T follicular helper cell (primary cell): ENCODE measurements around the gene GAS7.

ENCODE experiments used
- DNase-seq: peaks from one replicate; pipeline ENCODE4 v3.0.0-alpha.2; 2020; ENCODE audit warnings: low read depth

The GAS7 gene

DNA sequence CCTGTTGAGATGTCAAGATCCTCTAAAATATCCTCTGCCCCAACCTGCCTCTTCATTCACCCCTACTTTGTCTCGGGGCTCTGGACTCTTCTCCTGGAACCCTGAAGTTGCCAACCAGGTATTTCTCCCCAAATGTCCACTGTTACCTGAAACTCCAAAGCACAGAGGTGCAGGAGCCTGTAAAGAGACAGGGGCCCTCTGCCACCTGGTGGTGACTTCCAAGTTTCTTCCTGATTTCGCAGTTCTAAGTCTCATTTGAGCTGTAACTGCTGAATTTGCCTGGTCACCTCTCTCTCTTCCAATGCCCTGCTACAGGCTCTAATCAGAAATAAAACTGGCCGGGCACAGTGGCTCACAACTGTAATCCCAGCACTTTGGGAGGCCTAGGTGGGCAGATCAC, 216.2 kb downstream of the GAS7 start:
- DNase-seq, result no peak

DNA sequence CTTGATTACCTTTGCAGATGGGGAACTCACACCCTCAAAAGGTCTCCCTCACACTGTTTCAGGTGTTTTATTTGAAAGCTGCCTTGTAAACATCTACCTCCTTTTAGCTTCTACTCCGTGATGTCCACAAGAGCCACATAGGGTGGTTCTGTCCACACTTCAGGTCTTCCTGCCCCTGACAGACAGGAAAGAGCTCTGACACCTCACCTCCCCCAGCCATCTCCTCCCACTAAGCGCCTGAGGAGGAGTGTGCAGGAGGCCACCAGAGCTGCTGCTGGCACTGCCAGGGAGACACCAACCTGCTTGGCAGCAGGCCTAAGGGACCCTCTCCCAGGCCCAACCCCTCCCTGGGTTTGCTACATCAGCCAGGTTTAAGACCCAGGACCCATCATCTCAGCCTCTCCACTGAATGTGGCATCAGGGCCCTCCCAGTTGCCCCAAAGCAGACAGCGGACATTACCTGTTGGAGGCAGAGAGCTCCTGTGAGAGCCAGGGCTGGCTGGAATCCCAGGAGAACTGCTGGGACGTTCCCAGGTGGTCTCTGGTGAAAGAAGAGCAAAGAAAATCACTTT, 217.0 kb downstream of the GAS7 start:
- DNase-seq, result no peak

DNA sequence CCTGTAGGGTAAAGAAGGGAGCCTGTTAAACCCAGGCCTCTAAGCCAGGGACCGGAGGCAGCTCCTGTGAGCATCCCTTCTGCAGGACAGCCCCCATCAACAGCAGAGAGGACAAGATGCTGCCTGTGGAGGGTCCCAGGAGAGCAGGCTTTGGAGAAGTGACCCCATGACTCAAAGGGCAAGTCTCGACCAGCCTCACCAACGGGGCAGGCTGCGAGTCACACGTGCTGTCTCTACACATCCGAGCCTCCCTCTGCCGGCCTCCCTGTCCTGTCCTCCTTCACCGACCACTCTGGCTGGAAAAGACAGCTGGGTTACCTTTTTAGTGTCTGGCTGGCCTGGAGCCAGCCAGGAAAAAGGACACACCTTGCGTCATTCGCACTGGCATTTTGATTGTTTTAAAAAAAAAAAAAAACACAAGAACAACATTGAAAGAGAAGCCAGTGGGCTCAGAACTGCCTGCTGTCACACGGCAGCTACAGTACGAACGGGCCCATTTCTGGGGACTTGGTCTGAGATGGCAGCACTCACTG, 218.9 kb downstream of the GAS7 start:
- DNase-seq, result no peak

DNA sequence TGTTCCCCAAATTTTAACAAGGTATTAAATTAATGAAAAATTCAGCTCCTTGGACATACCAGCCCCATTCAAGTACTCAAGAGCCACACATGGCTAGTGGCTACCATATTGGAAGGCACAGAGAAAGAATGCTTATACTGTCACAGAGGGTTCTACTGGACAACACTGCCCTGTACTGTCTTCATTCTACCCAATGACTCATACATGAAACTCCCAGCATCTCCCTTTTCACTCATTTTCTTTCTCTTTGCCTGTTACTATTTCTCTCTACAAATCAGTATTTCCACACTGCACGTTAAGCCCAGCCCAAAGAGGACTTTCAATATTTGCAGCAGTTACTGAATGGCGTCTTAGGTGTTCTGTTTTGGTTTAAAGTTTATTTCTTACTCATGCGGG, 221.2 kb downstream of the GAS7 start:
- DNase-seq, result no peak

DNA sequence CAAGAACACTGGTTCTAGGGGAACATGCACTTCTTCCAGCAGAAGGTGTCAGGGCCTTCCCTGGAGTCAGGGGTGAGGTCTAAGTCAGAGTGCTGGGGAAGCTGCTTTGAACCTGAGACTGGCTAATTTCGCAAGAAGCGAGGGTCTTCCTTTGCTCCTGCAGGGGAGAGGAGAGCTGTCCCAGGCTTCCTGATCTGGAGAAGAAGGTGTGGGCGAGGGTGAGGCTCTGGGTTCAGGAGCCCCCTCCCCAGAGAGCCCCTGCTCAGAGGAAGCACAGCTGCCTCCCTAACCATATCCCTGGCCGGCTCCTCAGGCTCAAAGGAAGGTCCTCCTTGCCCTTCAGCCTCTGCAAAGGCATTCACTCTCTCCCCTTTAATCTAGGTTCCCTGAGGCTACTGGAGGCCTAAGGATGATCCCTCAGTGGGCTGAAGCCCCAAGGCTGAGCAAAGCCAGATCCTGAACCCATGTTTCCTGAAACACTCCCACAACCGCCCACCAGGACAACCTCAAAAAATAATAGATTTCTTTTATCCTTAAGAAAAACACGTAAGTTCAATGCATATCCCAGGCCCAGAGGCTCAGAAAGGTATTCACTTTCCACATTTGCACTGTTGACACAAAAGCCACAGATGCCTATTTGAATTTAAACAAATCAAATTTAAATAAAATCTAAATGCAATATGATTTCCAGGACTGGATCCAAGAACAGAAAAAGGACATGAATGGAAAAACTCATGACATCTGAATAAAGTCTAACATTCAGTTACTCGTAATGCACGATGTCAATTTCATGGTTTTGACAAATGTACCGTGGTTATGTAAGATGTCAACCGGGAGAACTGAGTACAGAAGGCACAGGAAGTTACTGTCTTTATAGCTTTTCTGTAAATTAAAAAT, 221.9 kb downstream of the GAS7 start:
- no peak for DNase-seq

DNA sequence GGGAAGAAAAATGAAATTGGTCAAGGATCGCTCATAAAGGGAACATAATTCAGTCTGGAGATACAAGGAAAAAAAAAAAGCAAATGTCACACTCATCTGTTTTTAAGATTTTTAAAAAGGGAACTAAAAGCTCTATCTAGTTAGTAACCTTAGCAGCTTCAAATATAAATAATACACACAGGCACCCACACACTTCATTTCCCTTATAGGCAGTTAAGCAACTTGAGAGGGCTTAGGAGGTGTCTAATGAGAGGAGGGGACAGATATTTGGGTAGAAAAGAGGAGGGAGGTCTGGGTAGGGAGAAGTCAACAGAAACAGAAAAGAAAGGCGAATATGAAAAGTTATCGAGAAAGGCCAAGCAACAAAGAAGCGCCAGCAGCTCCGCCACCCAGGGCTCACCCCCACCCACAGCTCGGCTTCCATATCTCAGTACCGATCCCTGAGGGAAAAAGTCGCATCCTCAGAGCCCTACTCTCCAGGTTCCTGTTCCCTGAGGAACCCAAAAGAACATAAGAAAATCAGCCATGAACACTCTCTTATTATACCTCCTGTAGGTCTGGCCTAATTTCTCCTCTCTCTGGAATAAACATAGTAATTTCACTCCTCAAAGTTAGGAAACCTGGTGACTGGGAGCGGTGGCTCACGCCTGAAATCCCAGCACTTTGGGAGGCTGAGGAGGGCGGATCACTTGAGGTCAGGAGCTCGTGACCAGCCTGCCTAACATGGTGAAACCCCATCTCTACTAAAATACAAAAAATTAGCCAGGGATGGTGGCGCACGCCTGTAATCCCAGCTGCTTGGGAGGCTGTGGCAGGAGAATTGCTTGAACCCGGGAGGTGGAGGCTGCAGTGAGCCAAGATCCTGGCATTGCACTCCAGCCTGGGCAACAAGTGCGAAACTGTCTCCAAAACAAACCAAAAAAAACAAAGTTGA, 223.7 kb downstream of the GAS7 start:
- no peak for DNase-seq

DNA sequence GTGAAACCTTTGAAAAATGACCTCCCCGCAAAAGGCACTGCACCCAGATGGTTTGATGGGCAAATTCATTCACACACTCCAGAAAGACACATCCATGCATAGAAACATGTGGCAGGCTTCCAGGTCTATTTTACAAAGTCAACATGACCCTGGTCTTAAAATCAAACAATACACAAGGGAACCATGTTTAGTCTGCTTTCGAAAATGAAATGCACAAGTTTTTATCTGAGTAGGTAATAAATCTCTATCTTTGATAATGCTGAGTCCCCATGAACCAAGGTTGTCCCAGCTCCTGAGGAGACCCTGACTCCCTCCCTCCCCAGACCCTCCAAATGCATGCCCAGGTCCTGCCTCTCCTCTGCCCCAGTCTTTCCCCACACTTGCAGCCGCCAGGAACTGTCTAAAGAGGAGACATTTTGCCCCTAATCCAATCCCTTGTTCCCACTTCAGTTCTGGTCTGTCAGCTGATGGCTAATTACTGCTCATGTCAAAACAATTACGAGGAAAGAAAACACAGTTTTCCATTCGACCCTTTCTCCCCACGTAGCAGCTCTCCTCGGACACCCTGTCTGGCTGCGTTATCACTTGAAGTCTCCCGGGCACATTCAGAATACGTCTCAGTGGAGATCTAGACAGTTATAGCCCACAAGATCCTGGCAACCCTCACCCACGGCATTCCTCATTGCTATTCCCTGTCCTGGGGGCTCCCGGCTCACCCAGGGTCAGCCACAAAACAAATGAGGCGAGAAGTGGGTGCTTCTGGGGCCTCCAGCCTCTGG, 224.5 kb downstream of the GAS7 start:
- no peak for DNase-seq

DNA sequence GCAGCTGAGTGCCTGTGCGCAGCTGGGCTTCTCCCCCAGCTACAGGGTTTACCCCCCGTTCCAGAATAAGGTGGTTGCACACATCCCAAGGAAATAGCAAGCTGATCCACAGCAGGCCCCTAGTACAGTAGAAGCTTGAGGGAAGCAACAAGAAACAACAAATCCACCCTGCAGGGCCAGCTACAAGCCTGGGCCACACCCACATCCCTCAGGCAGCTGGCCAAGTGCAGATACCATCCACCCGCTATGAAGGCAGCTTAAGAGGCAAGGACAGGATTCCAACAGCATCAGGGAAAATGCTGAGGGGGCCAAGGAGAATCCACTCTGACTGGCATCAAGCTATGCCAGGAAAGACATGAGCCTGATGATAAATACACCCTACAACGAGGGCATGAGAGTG, 226.4 kb downstream of the GAS7 start:
- DNase-seq, result no peak

DNA sequence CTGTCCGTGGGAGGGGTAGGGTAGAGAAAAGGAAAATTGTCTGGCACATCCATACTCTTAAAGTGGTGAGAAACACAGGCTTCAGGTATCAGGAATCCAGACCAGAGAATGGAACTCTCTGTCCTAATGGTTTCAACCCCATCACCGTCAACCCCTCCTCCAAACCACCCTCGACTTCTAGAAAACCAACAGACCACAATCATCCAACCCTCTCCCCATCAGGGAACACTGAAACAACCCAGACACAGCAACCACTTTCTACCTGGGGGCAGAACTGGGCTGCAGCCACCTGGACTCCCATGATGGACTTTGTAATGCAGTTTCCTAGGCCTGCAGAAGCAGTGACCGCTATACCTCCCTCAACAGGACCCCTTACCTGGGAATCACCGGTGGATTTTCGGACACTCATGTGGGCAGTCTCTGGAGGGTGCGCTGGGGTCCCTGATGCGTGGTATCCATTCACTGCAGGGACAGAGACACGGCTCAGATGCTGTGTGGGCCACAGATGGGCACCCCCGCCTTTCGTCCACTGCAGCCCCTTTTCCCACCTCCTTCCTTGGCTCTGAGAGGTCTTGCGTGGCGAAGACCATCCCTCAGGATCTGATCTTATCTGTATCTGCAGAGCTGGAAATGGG, 229.0 kb downstream of the GAS7 start:
- no peak for DNase-seq

DNA sequence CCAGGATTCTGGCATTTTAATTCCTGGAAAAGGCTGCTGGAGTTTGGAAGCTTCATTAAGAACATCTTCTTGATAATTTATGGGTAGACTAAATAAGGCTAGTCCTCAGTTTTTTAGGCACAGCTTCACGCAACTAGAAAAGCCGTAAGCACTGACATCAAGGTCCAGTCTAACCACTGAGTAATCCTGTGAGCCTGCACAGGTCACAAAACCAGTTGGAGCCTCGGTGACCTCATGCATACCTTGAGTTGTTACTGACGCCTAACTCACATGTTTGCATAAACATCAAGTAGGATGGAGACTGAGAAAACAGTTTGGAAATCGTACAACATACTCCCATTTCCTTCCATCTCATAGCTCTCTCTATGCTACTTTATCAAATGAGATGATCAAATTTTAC, 229.5 kb downstream of the GAS7 start:
- no peak for DNase-seq

DNA sequence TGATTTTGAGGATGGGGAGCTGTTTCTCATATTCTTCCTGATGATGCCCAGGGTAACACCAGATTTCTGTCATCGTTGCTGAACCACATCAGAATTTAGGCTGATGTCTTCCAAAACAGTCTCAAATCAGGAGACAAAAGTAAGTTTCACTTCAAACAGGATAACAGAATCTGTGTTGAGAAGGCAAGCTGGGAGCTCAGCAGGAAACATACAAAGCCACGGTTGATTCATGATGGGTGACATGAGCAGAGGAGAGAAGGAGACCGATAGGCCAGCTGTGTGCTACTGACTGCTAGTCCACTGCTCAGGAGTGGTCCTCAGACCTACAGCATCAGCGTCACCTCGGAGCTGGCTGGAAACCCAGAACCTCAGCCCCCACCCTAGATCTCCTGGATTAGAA, 230.4 kb downstream of the GAS7 start:
- no peak for DNase-seq

DNA sequence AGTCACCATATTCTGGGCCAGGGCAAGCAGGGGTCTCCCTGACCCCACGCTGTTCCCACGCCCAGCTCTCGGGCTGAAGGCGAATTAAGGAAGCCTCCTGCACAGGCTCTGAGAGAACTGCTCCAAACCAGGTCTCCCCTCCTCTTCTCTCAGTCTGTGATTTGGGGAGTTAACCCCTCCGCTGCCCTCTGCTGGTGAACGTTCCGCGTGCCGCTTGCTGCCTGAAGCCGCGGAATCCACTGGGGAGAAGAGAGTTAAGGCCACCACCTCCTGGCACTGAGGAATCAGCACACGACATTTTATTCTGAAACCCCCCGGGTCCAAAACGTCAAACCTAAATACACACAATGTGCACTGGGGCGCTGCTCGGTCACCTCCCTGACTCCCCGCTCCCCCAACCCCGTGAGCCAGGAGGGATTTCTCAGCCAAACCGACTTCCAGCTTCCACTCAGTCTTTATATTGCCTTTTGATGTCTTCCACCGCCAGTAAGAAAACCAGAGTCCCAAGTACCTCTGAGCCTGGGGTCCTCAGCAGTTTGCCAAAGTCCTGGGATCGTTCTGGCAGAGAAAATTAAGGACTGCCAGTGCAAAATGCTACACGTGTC, 238.9 kb downstream of the GAS7 start:
- no peak for DNase-seq

DNA sequence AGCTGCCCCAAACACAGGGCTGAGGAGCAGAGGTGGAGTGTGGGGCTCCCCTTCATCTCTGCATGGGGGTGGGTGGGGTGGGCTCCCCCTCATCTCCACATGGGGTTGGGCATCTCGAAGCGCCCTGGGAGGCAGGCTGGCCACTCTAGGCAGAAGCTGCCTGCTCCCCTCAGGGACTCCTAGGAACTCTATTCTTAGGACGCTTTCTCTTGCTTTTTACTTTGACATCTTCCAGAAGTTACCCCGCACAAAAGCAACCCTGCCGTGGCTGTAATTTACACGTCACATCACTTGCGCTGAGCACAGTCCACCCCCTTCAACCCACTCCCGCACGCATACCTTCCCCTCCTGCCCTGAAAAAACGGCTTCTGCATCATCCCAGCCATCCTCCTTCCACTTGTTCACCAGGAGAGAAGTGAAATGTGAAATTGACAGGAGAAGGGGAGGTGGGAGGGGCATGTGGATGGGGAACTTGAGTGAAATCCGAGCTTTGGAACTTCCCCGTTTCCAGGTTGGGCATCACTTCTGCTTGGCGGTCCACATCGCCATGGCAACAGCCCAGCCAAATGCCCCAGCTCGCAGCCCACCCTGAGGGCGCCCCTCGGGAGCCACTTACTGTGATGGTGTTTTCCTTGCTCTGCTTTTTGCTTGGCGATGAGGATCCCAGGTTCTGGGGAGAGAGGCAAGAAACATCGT, 239.7 kb downstream of the GAS7 start:
- DNase-seq, result no peak

DNA sequence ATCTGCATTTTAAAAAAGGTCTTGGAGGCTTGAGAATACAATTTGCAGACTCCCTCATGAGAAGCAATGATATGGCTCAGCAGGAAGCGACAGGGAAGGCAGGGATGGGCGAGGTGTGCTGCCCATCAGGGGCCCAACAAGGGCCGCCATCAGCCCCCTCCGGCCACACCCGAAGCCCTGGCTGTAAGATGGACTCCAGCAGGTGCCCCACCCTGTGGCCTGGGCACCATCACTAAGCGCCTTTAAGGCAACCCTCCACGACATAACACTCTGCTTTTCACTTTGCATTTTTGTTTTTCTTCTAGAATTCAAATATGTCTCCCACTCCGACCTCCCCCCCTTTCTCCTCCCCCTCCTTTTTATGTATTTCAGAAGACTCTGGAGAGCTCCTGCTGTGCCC, 241.2 kb downstream of the GAS7 start:
- DNase-seq, result no peak

DNA sequence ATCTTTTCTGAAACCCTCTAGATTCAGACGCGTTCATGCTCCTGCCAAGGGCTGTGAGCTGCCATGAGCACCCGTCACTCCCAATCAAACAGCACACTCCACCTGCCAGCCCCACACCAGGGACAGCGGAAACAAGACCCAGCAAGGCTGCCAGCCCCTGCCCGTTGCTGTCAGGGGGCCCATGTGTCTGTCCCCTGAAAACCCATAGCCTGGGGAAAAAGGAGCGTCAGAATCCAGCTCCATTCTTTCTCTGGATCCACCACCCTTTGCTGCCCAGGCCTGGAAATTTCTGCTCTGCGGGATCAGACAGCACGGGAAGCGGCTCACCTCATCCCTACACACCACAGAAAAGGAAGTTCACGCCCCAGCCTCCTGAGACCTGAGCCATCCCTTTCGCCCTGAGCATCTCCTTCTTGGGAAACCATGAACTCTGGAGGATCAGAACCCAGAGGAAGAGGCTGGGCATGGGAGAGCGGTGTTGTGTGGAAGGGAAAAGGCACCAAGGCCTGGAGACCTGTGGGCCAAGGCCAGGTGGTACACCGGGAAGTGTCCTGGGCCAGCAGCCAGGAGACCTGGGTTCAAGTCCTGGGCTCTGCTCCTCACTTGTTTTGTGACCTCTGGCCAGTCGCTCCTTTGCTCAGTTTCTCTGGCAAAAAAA, 241.8 kb downstream of the GAS7 start:
- DNase-seq, result no peak

DNA sequence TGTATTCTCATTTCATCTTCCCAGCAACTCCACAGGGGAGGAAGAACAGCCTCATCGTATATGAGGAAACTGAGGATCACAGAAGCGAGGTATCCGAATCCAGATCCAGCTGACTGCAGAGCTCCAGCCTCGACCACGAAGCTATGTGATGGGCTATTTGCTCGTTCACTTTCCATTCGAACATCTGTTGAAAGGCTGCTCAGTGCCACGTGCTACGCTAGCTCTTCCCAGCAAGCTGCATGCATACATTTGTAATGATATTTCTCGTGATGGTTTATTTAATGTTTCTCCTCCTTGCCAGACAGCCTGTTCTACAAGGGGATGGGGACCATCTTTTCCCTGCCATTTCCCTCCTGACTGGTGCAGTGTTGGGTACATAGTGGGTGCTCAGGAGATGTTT, 244.9 kb downstream of the GAS7 start:
- no peak for DNase-seq

DNA sequence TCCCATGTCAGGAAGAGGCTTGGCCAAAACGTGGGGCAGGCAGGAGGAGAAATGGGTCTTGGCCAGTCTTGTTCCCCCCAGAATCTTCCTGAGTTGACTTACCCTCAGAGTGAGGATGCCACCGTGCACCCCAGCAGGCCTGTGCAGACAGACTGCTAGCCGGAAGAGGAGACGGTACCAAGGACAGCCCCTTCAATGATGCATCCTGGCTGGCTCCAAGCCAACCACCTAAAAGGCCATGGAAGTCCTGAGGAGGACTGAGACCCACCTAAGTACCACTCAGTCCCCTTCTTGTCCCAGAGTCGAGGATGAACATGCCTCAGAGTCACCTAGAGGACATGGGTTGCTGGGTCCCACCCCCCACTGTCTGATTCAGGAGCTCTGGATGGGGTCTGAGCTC, 246.6 kb downstream of the GAS7 start:
- DNase-seq, result no peak

DNA sequence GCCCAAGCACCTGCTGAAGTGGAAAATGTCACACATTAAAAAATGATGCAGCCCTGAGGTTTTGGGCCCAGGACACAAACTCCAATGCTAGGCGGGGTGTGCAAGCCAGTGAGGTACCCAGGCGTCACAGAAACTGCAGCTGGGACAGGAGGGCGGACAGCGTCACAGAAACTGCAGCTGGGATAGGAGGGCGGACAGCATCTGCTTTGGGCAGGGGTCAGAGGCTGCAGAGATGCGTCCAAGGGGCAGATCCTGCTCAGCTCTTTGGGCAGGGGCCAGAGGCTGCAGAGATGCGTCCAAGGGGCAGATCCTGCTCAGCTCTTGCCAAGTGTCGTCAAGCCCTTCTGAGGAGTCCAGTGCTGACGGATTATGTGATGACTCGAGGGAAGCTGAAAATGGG, 249.5 kb downstream of the GAS7 start:
- DNase-seq, result no peak

DNA sequence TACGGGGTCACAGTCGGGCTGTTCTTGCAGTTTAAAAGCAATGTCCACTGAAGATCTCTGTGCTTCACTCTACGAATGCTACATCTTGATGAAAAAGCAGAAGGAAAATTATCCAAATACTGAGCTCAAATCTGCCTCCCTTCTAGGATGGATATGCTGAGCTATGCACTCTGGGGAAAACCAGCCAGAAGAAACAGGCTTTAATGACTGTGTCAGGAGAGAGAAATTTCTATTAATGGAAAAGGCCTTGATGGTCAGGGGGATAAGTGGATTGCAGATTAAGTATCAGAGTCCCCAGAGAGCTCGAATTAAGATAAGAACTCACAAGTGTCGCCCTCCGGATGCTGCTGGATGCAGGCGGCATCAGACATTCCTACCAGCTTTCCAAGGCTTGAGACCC, 253.7 kb downstream of the GAS7 start:
- DNase-seq, result no peak

DNA sequence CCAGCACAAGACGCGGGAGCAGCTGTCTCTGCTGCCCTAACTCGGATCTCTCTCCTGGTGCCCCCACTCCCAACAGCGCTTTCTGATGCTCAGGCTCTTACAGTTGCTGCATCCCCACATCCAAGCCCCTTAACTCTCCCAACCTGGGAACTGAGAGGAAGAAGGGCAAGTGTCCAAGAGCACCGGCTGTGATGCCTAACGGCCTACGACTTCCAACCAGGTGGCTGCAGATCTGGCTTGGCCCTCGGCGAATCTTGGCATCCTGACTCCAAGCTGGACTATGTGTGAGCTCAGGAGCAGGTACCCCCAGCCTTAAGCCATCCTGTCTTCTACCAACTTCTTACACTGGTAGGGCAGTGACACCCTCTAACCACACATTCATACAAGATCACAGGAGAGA, 255.1 kb downstream of the GAS7 start:
- DNase-seq, result no peak
